Endodermal cell (in vitro differentiated cells): ENCODE measurements around the gene C5orf15. TPM values are rescaled to one million over a fixed set of nuclear protein-coding genes. Genes with fewer than 3 reads are reported as not detected.
A peak's percentile ranks its signal among the peaks of the same experiment; 100 is the strongest.

Experiments used
- DNase-seq: peaks from one replicate; pipeline ENCODE4 v3.0.0-alpha.2; 2017
- H3K27ac ChIP-seq: 2 replicates; pipeline ENCODE4 v1.5.1; 2013; ENCODE audit warnings: mild to moderate bottlenecking, low read depth, low read length, moderate library complexity
- H3K27me3 ChIP-seq: 2 replicates; pipeline ENCODE4 v1.6.1; 2013; ENCODE audit warnings: mild to moderate bottlenecking, low read length, moderate library complexity; ENCODE audit not compliant: insufficient read depth, control insufficient read depth, poor library complexity, severe bottlenecking
- H3K36me3 ChIP-seq: 2 replicates; pipeline ENCODE4 v1.7.0; 2013; ENCODE audit warnings: mild to moderate bottlenecking, low read length, moderate library complexity; ENCODE audit not compliant: control insufficient read depth, insufficient read depth
- H3K4me1 ChIP-seq: one replicate; pipeline ENCODE4 v1.7.0; 2013; ENCODE audit warnings: low read length; ENCODE audit not compliant: control insufficient read depth, insufficient read depth
- H3K4me3 ChIP-seq: 2 replicates; pipeline ENCODE4 v1.5.1; 2013; ENCODE audit warnings: mild to moderate bottlenecking, low read length, moderate library complexity
- H3K9ac ChIP-seq: 2 replicates; pipeline ENCODE4 v1.6.1; 2013; ENCODE audit warnings: mild to moderate bottlenecking, low read length, moderate library complexity; ENCODE audit not compliant: poor library complexity, severe bottlenecking; ENCODE audit errors: extremely low read depth
- H3K9me3 ChIP-seq: 2 replicates; pipeline ENCODE4 v1.6.1; 2013; ENCODE audit warnings: mild to moderate bottlenecking, low read length, moderate library complexity; ENCODE audit not compliant: control insufficient read depth
- H3K27ac Mint-ChIP-seq: 2 replicates; pipeline ENCODE4 v1.8.0; 2020; ENCODE audit warnings: mixed read lengths
- H3K27me3 Mint-ChIP-seq: 2 replicates; pipeline ENCODE4 v1.8.0; 2021; ENCODE audit warnings: mild to moderate bottlenecking, mixed read lengths; ENCODE audit not compliant: insufficient read depth
- H3K36me3 Mint-ChIP-seq: 2 replicates; pipeline ENCODE4 v1.8.0; 2020; ENCODE audit warnings: low read depth, mixed read lengths
- H3K4me1 Mint-ChIP-seq: 2 replicates; pipeline ENCODE4 v1.8.0; 2020; ENCODE audit warnings: mixed read lengths
- H3K4me3 Mint-ChIP-seq: 2 replicates; pipeline ENCODE4 v1.8.0; 2020; ENCODE audit warnings: mild to moderate bottlenecking, moderate library complexity, mixed read lengths
- H3K9me3 Mint-ChIP-seq: 2 replicates; pipeline ENCODE4 v1.8.0; 2020; ENCODE audit warnings: mild to moderate bottlenecking, mixed read lengths
- WGBS, 2 experiments: methylation state at CpG; one replicate each; pipeline versions ENCODE4 v1.1.5 to v1.1.7; 2013; ENCODE audit warnings: missing lambda C conversion rate in 2 of 2, mixed read lengths in 1 of 2; ENCODE audit not compliant: insufficient coverage in 1 of 2, insufficient read length in 1 of 2; 5-methylcytosine and 5-hydroxymethylcytosine counted together
- total RNA-seq, 2 donors: library from RNA; stranded (reverse); fragmentation: NEBNext Ultra II Directional in 1 of 2; extraction: Animal tissue kit (Norgen Biotek cat#: 25700) in 1 of 2; gene quantifications; 2 replicates in 1 of 2; 3 replicates in 1 of 2; pipeline ENCODE4 v1.2.1, GENCODE V29; 2021
- TF ChIP-seq, protein P1 (sequence below): fragments of 200-600 bp; sonication (generic); conservative IDR thresholded peaks from 2 replicates; pipeline ENCODE4 v1.5.0; 2021; ENCODE audit warnings: antibody characterized with exemption, mild to moderate bottlenecking

Gene C5orf15
- total RNA-seq, 2 donors from 2014 or later = 37.6 to 37.7 TPM

DNA sequence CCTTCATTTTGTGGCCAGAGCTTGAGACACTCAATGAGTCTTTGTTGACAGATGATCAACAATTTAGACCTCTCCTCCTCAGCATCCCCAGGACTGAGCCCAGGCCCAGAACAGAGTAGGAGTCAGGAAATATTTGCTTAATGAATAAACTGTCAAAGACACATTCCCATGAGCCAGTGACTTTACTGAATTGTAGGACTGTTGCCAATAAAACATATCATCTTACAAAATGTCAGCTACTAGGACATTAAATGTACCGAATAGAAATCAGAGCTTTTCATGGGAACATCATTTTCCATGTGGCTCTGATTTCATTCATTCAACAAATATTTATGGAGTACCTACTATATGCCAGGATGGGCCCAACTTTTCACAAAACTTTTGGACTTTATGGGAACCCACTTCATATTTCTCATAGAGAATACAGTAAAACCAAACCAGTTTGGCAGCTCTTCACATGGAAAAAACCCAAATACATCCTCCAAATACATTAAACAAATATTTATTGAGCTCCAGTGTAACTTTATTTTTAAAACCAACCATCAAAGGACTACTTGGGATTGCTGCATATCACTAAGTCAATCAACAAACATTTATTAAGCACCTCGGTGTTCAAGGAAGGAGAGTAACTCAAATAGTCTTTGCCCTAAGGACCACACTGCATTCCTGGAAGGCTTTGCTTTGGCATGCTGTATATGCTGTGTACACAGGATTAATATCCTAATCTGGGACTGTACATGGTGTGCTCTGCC lies 24.9 kb upstream of the C5orf15 start:
- no peaks in the 10 kb centered on the region for H3K9me3 Mint-ChIP-seq
- H3K27ac Mint-ChIP-seq = peak overlapping the region; percentile 60
- Histone ChIP-seq H3K36me3 (peaks cover 31% of the 10 kb centered on the region), H3K27ac (no peak overlapping the region), H3K9me3 (no peaks in the 10 kb centered on the region), H3K9ac (no peak overlapping the region), H3K4me1 (peaks cover 16% of the 10 kb centered on the region), H3K4me3 (no peak overlapping the region), H3K27me3 (no peaks in the 10 kb centered on the region)
- H3K4me3 Mint-ChIP-seq = no peak overlapping the region
- no peak for DNase-seq
- H3K36me3 Mint-ChIP-seq = peaks cover 27% of the 10 kb centered on the region
- H3K4me1 Mint-ChIP-seq = peaks cover 43% of the 10 kb centered on the region
- TF ChIP-seq, protein P1, sequence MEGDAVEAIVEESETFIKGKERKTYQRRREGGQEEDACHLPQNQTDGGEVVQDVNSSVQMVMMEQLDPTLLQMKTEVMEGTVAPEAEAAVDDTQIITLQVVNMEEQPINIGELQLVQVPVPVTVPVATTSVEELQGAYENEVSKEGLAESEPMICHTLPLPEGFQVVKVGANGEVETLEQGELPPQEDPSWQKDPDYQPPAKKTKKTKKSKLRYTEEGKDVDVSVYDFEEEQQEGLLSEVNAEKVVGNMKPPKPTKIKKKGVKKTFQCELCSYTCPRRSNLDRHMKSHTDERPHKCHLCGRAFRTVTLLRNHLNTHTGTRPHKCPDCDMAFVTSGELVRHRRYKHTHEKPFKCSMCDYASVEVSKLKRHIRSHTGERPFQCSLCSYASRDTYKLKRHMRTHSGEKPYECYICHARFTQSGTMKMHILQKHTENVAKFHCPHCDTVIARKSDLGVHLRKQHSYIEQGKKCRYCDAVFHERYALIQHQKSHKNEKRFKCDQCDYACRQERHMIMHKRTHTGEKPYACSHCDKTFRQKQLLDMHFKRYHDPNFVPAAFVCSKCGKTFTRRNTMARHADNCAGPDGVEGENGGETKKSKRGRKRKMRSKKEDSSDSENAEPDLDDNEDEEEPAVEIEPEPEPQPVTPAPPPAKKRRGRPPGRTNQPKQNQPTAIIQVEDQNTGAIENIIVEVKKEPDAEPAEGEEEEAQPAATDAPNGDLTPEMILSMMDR = no peak
- WGBS, 2 experiments = 80 to 89% methylated on average over 1 to 2 of the region's 2 CpGs
- H3K27me3 Mint-ChIP-seq = no peaks in the 10 kb centered on the region

DNA sequence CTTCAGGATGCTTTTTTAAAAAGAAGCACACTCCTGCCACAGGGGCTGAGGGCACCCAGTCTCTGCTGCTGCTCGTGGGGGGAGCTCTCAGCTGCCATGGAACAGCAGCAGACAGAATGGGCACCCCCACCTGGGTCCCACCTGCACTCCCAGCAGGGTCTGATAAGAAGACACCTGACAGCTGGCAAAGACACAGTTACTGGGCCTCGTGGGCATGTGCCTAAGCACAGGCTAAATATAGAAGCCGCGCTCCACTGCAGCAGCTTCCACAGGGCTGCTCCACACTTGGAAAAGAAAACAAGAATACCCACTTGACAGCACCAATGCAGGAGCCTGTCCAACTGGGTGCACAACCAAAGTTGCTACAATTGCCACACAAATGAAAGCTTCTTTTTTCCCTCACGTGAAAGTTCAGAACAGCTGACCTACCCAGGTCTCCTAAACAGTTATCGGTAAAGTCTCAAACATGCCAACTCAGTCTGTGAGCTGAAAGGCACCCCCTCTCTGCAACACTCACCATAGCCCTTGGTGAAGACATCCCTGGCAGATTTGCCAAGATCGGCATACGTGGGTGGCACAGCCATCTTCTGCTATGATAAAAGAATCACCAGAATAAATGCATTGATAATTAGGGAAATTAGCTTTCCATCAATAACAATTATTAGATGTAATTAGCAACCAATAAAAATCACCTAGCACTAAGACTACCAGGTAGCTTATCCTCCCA lies 24.2 kb upstream of the C5orf15 start:
- Histone ChIP-seq H3K4me1 (peaks cover 16% of the 10 kb centered on the region), H3K27me3 (no peaks in the 10 kb centered on the region), H3K9ac (no peak overlapping the region), H3K36me3 (peaks cover 37% of the 10 kb centered on the region), H3K4me3 (no peak overlapping the region), H3K9me3 (no peaks in the 10 kb centered on the region), H3K27ac (no peak overlapping the region)
- H3K27me3 Mint-ChIP-seq = no peaks in the 10 kb centered on the region
- 94 to 95% methylated on average over 4 to 8 of the region's 8 CpGs for WGBS, 2 experiments
- H3K4me1 Mint-ChIP-seq = peaks cover 43% of the 10 kb centered on the region
- H3K27ac Mint-ChIP-seq = peak overlapping the region; percentile 60
- TF ChIP-seq, protein P1 = no peak
- no peaks in the 10 kb centered on the region for H3K9me3 Mint-ChIP-seq
- H3K4me3 Mint-ChIP-seq = no peak overlapping the region
- DNase-seq = no peak
- H3K36me3 Mint-ChIP-seq = peaks cover 31% of the 10 kb centered on the region

DNA sequence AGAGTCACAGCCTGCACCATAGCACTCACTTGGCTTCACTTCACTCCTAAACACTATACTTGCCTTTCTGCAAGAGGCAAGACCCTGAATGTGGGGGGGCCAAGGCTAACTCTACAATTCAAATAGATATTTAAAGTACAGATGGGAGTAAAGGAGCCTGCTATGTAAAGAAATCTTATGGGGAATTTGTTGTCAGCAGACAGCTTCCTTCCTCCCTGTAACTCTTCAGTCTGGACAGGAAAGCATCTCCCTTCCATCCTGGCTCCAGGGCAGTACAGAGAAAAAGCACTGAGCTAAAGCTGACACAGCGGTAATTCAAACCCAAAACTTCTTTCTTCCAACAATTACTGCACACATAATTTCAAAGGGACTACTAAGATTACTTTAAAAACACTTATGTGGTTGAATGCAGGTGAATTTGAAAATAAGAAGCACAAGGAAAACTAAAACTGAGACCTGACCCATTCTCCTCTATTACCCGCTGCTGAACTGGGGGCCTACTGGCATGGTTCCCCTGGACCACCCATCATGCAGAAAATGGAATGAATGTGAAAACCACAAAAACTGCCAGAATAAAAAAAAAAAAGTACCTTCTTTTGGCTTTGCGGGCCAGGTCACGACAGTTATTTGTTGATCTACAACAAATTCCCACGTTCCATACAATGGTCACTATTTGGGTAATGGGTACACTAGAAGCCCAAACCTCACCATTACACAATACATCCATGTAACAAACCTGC lies 22.9 kb upstream of the C5orf15 start:
- peaks cover 16% of the 10 kb centered on the region for H3K4me1 ChIP-seq
- H3K9ac ChIP-seq = no peak overlapping the region
- 92 to 95% methylated on average over 3 to 5 of the region's 5 CpGs for WGBS, 2 experiments
- TF ChIP-seq, protein P1 = no peak
- H3K4me3 Mint-ChIP-seq = no peak overlapping the region
- H3K36me3 ChIP-seq = peaks cover 50% of the 10 kb centered on the region
- peaks cover 40% of the 10 kb centered on the region for H3K36me3 Mint-ChIP-seq
- H3K27ac ChIP-seq = no peak overlapping the region
- H3K4me1 Mint-ChIP-seq = peaks cover 36% of the 10 kb centered on the region
- H3K27me3 Mint-ChIP-seq = no peaks in the 10 kb centered on the region
- H3K9me3 Mint-ChIP-seq = no peaks in the 10 kb centered on the region
- H3K9me3 ChIP-seq = no peaks in the 10 kb centered on the region
- no peaks in the 10 kb centered on the region for H3K27me3 ChIP-seq
- no peak for DNase-seq
- no peak overlapping the region for H3K4me3 ChIP-seq
- no peak overlapping the region for H3K27ac Mint-ChIP-seq
